Cardiac muscle cell (in vitro differentiated cells and primary cell): ENCODE measurements around the gene TTC23. TPM values are rescaled to one million over a fixed set of nuclear protein-coding genes. Genes with fewer than 3 reads are reported as not detected.

ENCODE experiments used
- DNase-seq, 2 donors: peaks; one replicate each; pipeline versions ENCODE4 v3.0.0 to v3.0.0-alpha.2; 2010 to 2017; ENCODE audit warnings: low read depth in 1 of 2, low spot score in 1 of 2
- H3K27ac ChIP-seq: fragments of 200-600 bp; sonication (generic); 2 replicates; pipeline ENCODE4 v1.5.1; 2016
- H3K27me3 ChIP-seq: fragments of 200-600 bp; sonication (generic); 2 replicates; pipeline ENCODE4 v1.6.0; 2016; ENCODE audit warnings: control low read depth
- H3K36me3 ChIP-seq: fragments of 200-600 bp; sonication (generic); 2 replicates; pipeline ENCODE4 v1.5.1; 2016; ENCODE audit warnings: control low read depth
- H3K4me1 ChIP-seq: fragments of 200-600 bp; sonication (generic); 2 replicates; pipeline ENCODE4 v1.8.1; 2017; ENCODE audit warnings: low read depth, mild to moderate bottlenecking, mixed run types
- H3K4me3 ChIP-seq: fragments of 200-600 bp; sonication (generic); 2 replicates; pipeline ENCODE4 v1.5.1; 2016; ENCODE audit warnings: mild to moderate bottlenecking
- H3K9me3 ChIP-seq: fragments of 200-600 bp; sonication (generic); 2 replicates; pipeline ENCODE4 v1.5.1; 2017; ENCODE audit warnings: low read depth, mild to moderate bottlenecking, control low read depth
- CTCF ChIP-seq: IDR thresholded peaks from 2 replicates; pipeline ENCODE4 v1.5.1; 2012; ENCODE audit warnings: low read depth, mild to moderate bottlenecking, low read length
- polyA plus RNA-seq: library from polyadenylated mRNA; unstranded; fragments of >200 nt; fragmentation: Nextera tagmentation; extraction: Ambion mirVana; gene quantifications from 2 replicates; pipeline ENCODE4 v1.2.1, GENCODE V29; 2016
- total RNA-seq: library from RNA; depleted of rRNA; stranded (reverse); fragments of >200 nt; gene quantifications from 2 replicates; pipeline ENCODE4 v1.2.3, GENCODE V29; 2016

Gene TTC23
- total and polyA plus RNA-seq, 2 experiments from 2014 or later = 15.0 to 38.2 TPM

- no peaks in the 10 kb centered on the region for H3K27me3 ChIP-seq
- TF ChIP-seq CTCF = no peak
- no peak for DNase-seq
Measured at GRCh38 chr15:99145778-99146177, 103.6 kb downstream of the TTC23 start.

GRCh38 chr15:99145005-99145404 is 104.4 kb downstream of the TTC23 start:
- no peak for DNase-seq

More at GRCh38 chr15:99145778-99146177, 103.6 kb downstream of the TTC23 start:
- Histone ChIP-seq H3K27ac (no peak overlapping the region), H3K4me3 (no peak overlapping the region), H3K4me1 (peaks cover 3% of the 10 kb centered on the region), H3K9me3 (no peaks in the 10 kb centered on the region), H3K36me3 (no peaks in the 10 kb centered on the region)

GRCh38 chr15:99143655-99144610 is 105.4 kb downstream of the TTC23 start:
- no peaks in the 10 kb centered on the region for H3K36me3 ChIP-seq
- H3K4me1 ChIP-seq = peaks cover 3% of the 10 kb centered on the region
- no peak for TF ChIP-seq CTCF
- H3K27me3 ChIP-seq = no peaks in the 10 kb centered on the region
- no peak overlapping the region for H3K27ac ChIP-seq
- peak in 1 of 2 donors; percentile 76 for DNase-seq
- no peak overlapping the region for H3K4me3 ChIP-seq
- no peaks in the 10 kb centered on the region for H3K9me3 ChIP-seq

More at GRCh38 chr15:99145005-99145404, 104.4 kb downstream of the TTC23 start:
- no peaks in the 10 kb centered on the region for H3K9me3 ChIP-seq
- TF ChIP-seq CTCF = no peak
- H3K4me1 ChIP-seq = peaks cover 3% of the 10 kb centered on the region
- H3K27me3 ChIP-seq = no peaks in the 10 kb centered on the region
- H3K4me3 ChIP-seq = no peak overlapping the region
- H3K27ac ChIP-seq = no peak overlapping the region
- H3K36me3 ChIP-seq = no peaks in the 10 kb centered on the region

- Histone ChIP-seq H3K36me3 (no peaks in the 10 kb centered on the region), H3K4me3 (no peak overlapping the region), H3K27me3 (no peaks in the 10 kb centered on the region), H3K4me1 (no peaks in the 10 kb centered on the region), H3K9me3 (no peaks in the 10 kb centered on the region), H3K27ac (no peak overlapping the region)
- no peak for TF ChIP-seq CTCF
- no peak for DNase-seq
Measured at GRCh38 chr15:99143242-99143641, 106.1 kb downstream of the TTC23 start.

- H3K4me3 ChIP-seq = no peak overlapping the region
- H3K36me3 ChIP-seq = no peaks in the 10 kb centered on the region
- no peak overlapping the region for H3K27ac ChIP-seq
Measured at GRCh38 chr15:99142562-99142961, 106.8 kb downstream of the TTC23 start.

More at GRCh38 chr15:99142562-99142961, 106.8 kb downstream of the TTC23 start:
- DNase-seq = no peak
- H3K27me3 ChIP-seq = no peaks in the 10 kb centered on the region
- no peaks in the 10 kb centered on the region for H3K4me1 ChIP-seq
- TF ChIP-seq CTCF = no peak
- H3K9me3 ChIP-seq = no peaks in the 10 kb centered on the region
